DOHH2 (cell line): ENCODE measurements around the gene AGTPBP1.
"Not testable (repeated sequence)": the region's sequence is repeated elsewhere in the genome, so short reads cannot be mapped to it uniquely, and the experiment has no call there.

Source experiments
- EZH2phosphoT487 ChIP-seq: fragments of 200-600 bp; sonication (generic); IDR thresholded peaks from 2 replicates; pipeline ENCODE4 v1.6.1; 2017; ENCODE audit warnings: borderline replicate concordance, mild to moderate bottlenecking, antibody characterized with exemption, low read length, moderate library complexity, mixed read lengths
- TF ChIP-seq, protein P1 (sequence below): fragments of 200-600 bp; sonication (generic); IDR thresholded peaks from one replicate; pipeline ENCODE4 v1.5.1; 2014; ENCODE audit warnings: antibody characterized with exemption, mild to moderate bottlenecking, low read depth, low read length; ENCODE audit not compliant: poor library complexity, severe bottlenecking

DNA sequence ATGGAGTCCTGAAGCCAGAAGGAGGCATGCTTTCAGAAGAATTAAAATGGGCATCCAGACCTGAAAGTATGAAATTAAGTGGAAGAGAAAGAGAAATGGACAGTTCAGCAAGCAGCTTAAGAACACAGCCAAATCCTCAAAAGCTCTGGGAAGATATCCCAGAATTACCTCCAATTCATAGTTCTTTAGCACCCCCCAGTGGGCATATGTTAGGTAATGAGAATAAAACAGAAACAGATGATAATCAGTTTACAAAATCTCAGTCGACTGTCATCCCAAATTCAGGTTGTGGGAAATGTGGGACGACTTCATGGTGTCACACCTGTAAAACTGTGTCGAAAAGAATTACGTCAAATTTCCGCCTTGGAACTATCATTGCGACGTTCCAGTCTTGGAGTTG lies 44.4 kb upstream of the AGTPBP1 start:
- TF ChIP-seq, protein P1, sequence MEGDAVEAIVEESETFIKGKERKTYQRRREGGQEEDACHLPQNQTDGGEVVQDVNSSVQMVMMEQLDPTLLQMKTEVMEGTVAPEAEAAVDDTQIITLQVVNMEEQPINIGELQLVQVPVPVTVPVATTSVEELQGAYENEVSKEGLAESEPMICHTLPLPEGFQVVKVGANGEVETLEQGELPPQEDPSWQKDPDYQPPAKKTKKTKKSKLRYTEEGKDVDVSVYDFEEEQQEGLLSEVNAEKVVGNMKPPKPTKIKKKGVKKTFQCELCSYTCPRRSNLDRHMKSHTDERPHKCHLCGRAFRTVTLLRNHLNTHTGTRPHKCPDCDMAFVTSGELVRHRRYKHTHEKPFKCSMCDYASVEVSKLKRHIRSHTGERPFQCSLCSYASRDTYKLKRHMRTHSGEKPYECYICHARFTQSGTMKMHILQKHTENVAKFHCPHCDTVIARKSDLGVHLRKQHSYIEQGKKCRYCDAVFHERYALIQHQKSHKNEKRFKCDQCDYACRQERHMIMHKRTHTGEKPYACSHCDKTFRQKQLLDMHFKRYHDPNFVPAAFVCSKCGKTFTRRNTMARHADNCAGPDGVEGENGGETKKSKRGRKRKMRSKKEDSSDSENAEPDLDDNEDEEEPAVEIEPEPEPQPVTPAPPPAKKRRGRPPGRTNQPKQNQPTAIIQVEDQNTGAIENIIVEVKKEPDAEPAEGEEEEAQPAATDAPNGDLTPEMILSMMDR: not testable (repeated sequence)
- not testable (repeated sequence) for TF ChIP-seq EZH2phosphoT487
